GM19025 (cell line): ENCODE data around the gene ANKRD10.

Experiments
- ATAC-seq: cut with Tn5 transposase; IDR thresholded peaks from one replicate; pipeline ENCODE4 v1.9.1; 2021; ENCODE audit warnings: mild to moderate bottlenecking, low read depth, moderate library complexity; ENCODE audit not compliant: unreplicated experiment

The ANKRD10 gene

GRCh38 chr13:110945928-110946570, 31.2 kb upstream of the ANKRD10 start:
- ATAC-seq, result no peak

DNA sequence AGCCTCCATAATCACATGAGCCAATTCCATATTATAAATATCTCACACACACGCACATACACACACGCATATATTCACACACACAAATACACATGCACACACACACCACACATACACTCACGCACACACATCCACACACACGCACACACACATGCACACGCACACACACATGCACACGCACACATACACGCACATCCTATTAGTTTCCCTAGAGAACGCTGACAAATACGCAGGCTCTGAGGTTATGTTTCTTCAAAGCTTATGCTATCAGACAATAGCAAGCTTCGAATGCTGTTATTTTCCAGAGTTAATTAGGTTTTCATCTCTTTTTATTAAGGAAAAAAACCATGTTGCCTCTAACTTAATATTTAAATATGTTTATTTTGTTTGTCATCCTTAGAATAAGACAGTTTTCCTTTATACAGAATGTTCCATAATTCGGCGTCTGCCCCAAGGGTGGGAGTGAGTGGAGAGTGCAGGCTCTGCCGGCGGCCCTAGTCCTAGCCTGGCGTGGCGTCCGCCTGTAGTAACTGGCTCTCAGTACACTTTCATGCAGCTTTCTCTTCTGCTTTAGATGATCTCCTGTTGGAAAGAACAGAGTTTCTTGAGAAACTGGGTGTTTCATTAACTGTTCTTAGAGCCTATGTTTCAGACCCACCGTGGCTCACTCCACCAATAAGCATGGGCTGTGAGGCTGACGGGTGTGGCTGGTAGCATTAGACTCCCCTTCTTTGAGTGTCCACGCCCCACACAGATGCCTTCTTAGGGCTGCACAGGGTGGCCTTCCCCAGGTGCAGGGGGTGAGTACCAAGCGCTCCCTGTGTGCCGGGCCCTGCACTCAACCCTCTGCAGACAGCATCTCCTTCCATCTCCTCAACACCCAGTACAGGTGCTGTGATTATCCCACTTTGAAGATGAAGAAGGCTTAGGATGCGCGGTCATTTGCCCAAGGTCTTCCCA, 30.4 kb upstream of the ANKRD10 start:
- ATAC-seq, result no peak

- ATAC-seq, result no peak
Observed at GRCh38 chr13:110944121-110944967, 29.5 kb upstream of the ANKRD10 start.

GRCh38 chr13:110942248-110942981, 27.5 kb upstream of the ANKRD10 start:
- peak; percentile 75 for ATAC-seq

DNA sequence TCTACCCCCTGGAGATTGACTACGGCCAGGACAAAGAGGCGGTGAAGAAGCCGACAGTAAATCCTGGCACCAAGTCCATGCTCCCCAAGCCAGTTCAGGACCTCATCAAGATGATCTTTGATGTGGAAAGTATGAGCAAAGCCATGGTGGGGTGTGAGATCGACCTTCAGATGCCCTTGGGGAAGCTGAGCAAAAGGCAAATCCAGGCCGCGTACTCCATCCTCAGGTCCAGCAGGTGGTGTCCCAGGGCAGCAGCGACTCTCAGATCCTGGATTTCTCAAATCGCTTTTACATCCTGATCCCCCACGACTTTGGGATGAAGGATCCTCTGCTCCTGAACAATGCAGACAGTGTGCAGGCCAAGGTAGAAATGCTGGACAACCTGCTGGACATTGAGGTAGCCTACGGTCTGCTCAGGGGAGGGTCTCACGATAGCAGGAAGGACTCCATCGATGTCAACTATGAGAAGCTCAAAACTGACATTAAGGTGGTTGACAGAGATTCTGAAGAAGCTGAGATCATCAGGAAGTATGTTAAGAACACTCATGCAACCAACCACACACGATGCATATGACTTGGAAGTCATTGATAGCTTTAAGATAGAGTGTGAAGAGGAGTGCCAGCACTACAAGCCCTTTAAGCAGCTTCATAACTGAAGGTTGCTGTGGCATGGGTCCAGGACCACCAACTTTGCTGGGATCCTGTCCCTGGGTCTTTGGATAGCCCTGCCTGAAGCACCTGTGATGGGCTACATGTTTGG, 24.0 kb upstream of the ANKRD10 start:
- no peak for ATAC-seq

DNA sequence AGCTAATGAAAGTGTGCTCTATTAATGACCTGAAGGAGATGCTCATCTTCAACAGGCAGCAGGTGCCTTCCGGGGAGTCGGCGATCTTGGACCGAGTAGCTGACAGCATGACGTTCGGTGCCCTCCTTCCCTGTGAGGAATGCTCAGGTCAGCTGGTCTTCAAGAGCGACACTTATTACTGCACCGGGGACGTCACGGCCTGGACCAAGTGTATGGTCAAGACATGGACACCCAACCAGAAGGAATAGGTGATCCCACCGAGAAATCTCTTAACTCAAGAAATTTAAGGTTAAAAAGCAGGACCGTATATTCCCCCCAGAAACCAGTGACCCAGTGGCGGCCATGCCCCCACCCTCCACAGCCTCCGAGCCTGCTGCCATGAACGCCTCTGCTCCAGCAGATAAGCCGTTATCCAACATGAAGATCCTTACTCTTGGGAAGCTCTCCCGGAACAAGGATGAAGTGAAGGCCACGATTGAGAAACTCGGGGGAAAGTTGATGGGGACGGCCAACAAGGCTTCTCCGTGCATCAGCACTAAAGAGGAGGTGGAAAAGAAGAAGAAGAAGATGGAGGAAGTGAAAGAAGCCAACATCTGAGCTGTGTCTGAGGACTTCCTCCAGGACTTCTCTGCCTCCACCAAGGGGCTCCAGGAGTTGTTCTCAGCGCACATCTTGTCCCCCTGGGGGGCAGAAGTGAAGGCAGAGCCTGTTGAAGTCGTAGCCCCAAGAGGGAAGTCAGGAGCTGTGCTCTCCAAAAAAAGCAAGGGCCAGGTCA, 22.8 kb upstream of the ANKRD10 start:
- ATAC-seq, result no peak

DNA sequence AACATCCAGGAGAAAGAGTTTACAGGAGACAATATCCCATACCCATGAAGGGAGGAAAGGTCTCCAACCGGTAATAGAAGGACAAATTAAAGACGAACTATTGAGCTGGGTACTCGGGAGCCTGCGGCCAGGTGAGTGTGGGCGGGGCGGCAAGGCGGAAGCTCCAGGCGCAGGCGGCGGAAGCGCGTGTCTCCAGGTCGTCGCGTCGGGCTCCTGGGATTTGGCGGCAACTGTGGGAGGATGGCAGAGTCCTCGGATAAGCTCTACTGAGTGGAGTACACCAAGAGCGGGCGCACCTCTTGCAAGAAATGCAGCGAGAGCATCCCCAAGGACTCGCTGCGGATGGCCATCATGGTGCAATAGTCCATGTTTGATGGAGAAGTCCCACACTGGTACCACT, 21.6 kb upstream of the ANKRD10 start:
- no peak for ATAC-seq

DNA sequence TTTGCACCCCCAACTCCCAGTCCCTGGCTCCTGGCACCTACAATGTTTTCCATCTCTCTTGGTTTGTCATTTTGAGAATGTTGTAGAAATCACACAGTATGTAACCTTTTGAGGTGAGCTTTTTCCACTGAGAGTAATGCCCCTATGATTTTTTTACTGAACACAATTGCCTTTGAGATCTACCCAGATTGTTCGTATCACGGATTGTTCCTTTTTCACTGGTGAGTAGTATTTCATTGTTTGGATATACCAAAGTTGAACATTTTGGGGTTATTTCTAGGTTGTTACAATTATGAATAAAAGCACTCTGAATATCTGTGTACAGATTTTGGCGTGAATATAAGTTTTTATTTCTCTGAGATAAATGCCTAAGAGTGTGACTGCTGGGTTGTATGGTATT, 17.7 kb upstream of the ANKRD10 start:
- no peak for ATAC-seq

GRCh38 chr13:110929104-110929777, 14.4 kb upstream of the ANKRD10 start:
- no peak for ATAC-seq

DNA sequence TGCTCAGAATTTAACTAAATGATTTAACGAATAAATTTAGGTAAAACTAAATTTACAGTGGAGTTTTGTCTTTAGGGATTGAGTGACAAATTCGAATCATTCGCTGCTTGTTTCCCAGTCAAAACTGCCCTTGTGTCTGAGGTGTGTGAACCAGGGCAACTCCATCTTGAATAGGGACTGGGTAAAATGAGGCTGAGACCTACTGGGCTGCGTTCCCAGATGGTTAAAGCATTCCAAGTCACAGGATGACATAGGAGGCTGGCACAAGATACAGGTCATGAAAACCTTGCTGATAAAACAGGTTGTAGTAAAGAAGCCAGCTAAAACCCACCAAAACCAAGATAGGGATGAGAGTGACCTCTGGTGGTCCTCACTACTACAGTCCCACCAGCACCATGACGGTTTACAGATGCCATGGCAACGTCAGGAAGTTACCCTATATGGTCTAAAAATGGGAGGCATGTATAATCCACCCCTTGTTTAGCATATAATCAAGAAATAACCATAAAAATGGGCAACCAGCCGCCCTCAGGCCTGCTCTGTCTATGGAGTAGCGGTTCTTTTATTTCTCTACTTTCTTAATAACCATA, 10.2 kb upstream of the ANKRD10 start:
- ATAC-seq, result no peak

DNA sequence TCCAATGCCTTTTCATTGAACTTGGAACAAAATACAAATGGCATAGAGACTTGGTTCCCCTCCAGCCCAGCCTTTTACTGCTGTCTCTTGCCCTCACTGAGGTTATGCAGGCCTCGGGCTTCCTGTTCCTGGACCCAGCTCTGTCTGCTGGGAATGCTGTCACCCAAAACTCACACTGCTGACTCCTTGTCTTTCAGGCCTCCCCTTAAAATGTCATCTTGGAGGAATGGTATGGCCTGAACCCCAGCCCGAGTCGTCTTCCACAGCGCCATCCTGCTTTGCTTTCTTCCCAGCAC, 9.7 kb upstream of the ANKRD10 start:
- ATAC-seq, result no peak

- no peak for ATAC-seq
Observed at GRCh38 chr13:110923777-110924638, 9.1 kb upstream of the ANKRD10 start.

- no peak for ATAC-seq
Observed at GRCh38 chr13:110923086-110923485, 8.2 kb upstream of the ANKRD10 start.

DNA sequence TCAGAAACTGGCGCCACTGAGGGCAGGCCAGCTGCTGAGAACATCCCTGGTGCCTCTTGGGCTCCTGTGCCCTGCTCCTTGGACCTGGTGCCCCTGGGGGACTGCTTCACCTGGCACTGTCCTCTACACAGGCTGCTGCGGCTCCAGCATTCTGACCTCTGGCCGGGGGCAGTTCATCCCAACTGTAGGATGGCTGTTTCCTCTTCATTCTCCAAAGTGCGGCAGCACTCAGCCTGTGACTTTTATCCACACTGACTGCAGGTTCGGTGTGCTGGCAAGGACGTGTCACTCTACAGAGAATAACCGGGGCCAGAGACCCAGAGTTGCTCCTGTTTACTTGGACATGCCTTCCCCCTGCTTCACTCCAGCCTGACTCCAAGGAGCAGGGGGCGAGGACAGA, 7.6 kb upstream of the ANKRD10 start:
- ATAC-seq, result no peak

GRCh38 chr13:110921695-110922094, 6.8 kb upstream of the ANKRD10 start:
- no peak for ATAC-seq

DNA sequence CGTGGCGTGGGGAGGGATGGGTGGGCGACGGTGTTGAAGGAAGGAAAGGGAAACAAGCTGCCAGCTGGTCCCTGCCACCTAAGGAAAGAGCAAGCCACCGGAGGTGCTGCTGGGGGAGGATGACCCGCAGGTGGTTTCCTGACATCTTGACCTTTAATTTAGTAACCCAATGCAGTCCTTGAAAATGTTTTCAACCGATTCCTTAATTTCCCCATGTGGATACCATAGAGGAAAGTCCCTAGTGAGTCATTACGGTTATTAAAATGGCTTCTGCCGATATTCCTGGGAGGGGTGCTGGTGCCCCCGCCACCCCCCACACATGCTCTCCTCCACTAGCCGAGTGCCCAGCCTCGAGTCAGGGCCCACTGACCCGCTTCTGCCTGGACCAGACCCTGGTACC, 6.3 kb upstream of the ANKRD10 start:
- ATAC-seq, result peak; percentile 36

- ATAC-seq, result no peak
Observed at GRCh38 chr13:110920038-110920437, 5.2 kb upstream of the ANKRD10 start.
